ENCODE data around the gene NSMCE1.

NSMCE1 gene

GRCh38 chr16:27198451-27199234 lies 69.9 kb downstream of the NSMCE1 start:
- H3K4me3 ChIP-seq (ENCODE audit: low read depth, low read length): no peak overlapping the region
- no peaks in the 10 kb centered on the region for H3K4me1 ChIP-seq
- H2AFZ ChIP-seq: no peak overlapping the region
- H3K9ac ChIP-seq: no peak overlapping the region
- no peaks in the 10 kb centered on the region for H3K27me3 ChIP-seq (ENCODE audit: control insufficient read depth, insufficient read depth, low read length)
- no peaks in the 10 kb centered on the region for H3K9me3 ChIP-seq (ENCODE audit: control insufficient read depth, low read length)
- H3K4me2 ChIP-seq (ENCODE audit: low read length): no peak overlapping the region
- TF ChIP-seq CTCF (IDR thresholded peaks at IDR 0.05): no peak
- no peaks in the 10 kb centered on the region for H3K36me3 ChIP-seq (ENCODE audit: control insufficient read depth, insufficient read depth, low read length)
- H3K27ac ChIP-seq: no peak overlapping the region
- H3K79me2 ChIP-seq: no peaks in the 10 kb centered on the region

- Histone ChIP-seq H3K4me3 (ENCODE audit: low read depth, low read length) (no peak overlapping the region), H3K79me2 (no peaks in the 10 kb centered on the region), H3K27me3 (ENCODE audit: control insufficient read depth, insufficient read depth, low read length) (no peaks in the 10 kb centered on the region), H3K9ac (no peak overlapping the region), H3K4me1 (no peaks in the 10 kb centered on the region), H3K9me3 (ENCODE audit: control insufficient read depth, low read length) (no peaks in the 10 kb centered on the region), H3K27ac (no peak overlapping the region), H2AFZ (no peak overlapping the region), H3K4me2 (ENCODE audit: low read length) (no peak overlapping the region), H3K36me3 (ENCODE audit: control insufficient read depth, insufficient read depth, low read length) (no peaks in the 10 kb centered on the region)
- TF ChIP-seq CTCF (IDR thresholded peaks at IDR 0.05): no peak
Measured at GRCh38 chr16:27197004-27197403, 71.6 kb downstream of the NSMCE1 start.

GRCh38 chr16:27195941-27196595 lies 72.5 kb downstream of the NSMCE1 start:
- Histone ChIP-seq H3K9me3 (ENCODE audit: control insufficient read depth, low read length) (no peaks in the 10 kb centered on the region), H2AFZ (no peak overlapping the region), H3K4me2 (ENCODE audit: low read length) (no peak overlapping the region), H3K4me1 (no peaks in the 10 kb centered on the region), H3K27me3 (ENCODE audit: control insufficient read depth, insufficient read depth, low read length) (no peaks in the 10 kb centered on the region), H3K9ac (no peak overlapping the region), H3K4me3 (ENCODE audit: low read depth, low read length) (no peak overlapping the region), H3K36me3 (ENCODE audit: control insufficient read depth, insufficient read depth, low read length) (no peaks in the 10 kb centered on the region), H3K27ac (no peak overlapping the region), H3K79me2 (no peaks in the 10 kb centered on the region)
- TF ChIP-seq CTCF (IDR thresholded peaks at IDR 0.05): no peak

- TF ChIP-seq CTCF (IDR thresholded peaks at IDR 0.05): no peak
Measured at GRCh38 chr16:27195076-27195741, 73.4 kb downstream of the NSMCE1 start.

More at GRCh38 chr16:27195076-27195741, 73.4 kb downstream of the NSMCE1 start:
- Histone ChIP-seq H3K79me2 (no peaks in the 10 kb centered on the region), H3K36me3 (ENCODE audit: control insufficient read depth, insufficient read depth, low read length) (no peaks in the 10 kb centered on the region), H3K27ac (no peak overlapping the region), H3K27me3 (ENCODE audit: control insufficient read depth, insufficient read depth, low read length) (no peaks in the 10 kb centered on the region), H3K4me3 (ENCODE audit: low read depth, low read length) (no peak overlapping the region), H3K4me2 (ENCODE audit: low read length) (no peak overlapping the region), H3K9ac (no peak overlapping the region), H3K4me1 (no peaks in the 10 kb centered on the region), H2AFZ (no peak overlapping the region), H3K9me3 (ENCODE audit: control insufficient read depth, low read length) (no peaks in the 10 kb centered on the region)

All from parathyroid adenoma (tissue), 2 donors.